Uterus (tissue), 2 donors: ENCODE results near the gene TOLLIP.
"Not testable (repeated sequence)": the region's sequence is repeated elsewhere in the genome, so short reads cannot be mapped to it uniquely, and the experiment has no call there.

ENCODE experiments used
- POLR2A ChIP-seq, 2 donors: fragments of 450-650 bp; IDR thresholded peaks; one replicate each; pipeline ENCODE4 v1.6.1; 2016; ENCODE audit warnings: antibody characterized with exemption in 2 of 2, mild to moderate bottlenecking in 1 of 2, moderate library complexity in 1 of 2
- TF ChIP-seq, protein P1 (sequence below), 4 experiments: fragments of 200-600 bp in 2 of 4; fragments of 450-650 bp in 2 of 4; sonication (generic) in 2 of 4; IDR thresholded peaks; one replicate each; pipeline ENCODE4 v1.5.1; 2016 to 2019; ENCODE audit warnings: antibody characterized with exemption in 4 of 4, mild to moderate bottlenecking in 2 of 4, moderate library complexity in 1 of 4

DNA sequence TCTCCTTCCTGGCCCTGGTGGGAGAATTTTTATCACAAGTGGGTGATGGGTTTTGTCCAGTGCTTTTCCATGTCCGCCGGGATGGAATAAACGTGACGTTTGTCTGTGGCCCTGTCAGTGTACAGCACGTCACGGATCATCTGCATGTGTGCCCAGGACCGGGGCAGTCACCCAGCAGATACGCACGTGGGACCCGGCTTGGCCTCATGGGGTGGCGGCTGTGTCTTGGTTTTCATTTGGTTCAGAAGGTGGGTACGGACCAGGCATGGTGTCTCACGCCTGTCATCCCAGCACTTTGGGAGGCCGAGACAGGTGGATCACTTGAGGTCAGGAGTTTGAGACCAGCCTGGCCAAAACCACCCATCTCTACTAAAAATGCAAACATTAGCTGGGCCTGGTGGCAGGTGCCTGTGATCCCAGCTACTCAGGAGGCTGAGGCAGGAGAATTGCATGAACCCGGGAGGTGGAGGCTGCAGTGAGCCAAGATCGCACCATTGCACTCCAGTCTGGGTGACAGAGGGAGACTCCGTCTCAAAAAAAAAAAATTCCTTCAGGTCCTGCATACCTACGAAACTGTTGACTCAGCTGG, 38.1 kb upstream of the TOLLIP start:
- TF ChIP-seq, protein P1, sequence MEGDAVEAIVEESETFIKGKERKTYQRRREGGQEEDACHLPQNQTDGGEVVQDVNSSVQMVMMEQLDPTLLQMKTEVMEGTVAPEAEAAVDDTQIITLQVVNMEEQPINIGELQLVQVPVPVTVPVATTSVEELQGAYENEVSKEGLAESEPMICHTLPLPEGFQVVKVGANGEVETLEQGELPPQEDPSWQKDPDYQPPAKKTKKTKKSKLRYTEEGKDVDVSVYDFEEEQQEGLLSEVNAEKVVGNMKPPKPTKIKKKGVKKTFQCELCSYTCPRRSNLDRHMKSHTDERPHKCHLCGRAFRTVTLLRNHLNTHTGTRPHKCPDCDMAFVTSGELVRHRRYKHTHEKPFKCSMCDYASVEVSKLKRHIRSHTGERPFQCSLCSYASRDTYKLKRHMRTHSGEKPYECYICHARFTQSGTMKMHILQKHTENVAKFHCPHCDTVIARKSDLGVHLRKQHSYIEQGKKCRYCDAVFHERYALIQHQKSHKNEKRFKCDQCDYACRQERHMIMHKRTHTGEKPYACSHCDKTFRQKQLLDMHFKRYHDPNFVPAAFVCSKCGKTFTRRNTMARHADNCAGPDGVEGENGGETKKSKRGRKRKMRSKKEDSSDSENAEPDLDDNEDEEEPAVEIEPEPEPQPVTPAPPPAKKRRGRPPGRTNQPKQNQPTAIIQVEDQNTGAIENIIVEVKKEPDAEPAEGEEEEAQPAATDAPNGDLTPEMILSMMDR (IDR thresholded peaks at IDR 0.05): not testable (repeated sequence)
- TF ChIP-seq POLR2A (IDR thresholded peaks at IDR 0.05): not testable (repeated sequence)
